HepG2 (cell line): ENCODE results near the gene TAOK3. TPM values are rescaled to one million over a fixed set of nuclear protein-coding genes. Genes with fewer than 3 reads are reported as not detected.

ENCODE experiments used
- FOXK2 ChIP-seq: fragments of 450-650 bp; IDR thresholded peaks from 2 replicates; pipeline ENCODE4 v1.6.1; 2016
- IRF2 ChIP-seq: IDR thresholded peaks from 2 replicates; pipeline ENCODE4 v1.6.1; 2018; ENCODE audit warnings: missing genetic modification reagents, missing compliant biosample characterization
- MATR3 ChIP-seq: sonication (generic); formaldehyde crosslinking; IDR thresholded peaks from 2 replicates; pipeline ENCODE4 v1.4.0; 2020; ENCODE audit warnings: missing genetic modification reagents
- NCOA1 ChIP-seq: sonication (generic); formaldehyde crosslinking; IDR thresholded peaks from 2 replicates; pipeline ENCODE4 v1.9.0; 2021; ENCODE audit warnings: missing genetic modification reagents
- REL ChIP-seq: sonication (generic); formaldehyde crosslinking; conservative IDR thresholded peaks from 2 replicates; pipeline ENCODE4 v1.8.0; 2022; ENCODE audit warnings: mild to moderate bottlenecking, missing genetic modification reagents, moderate library complexity
- SCMH1 ChIP-seq: sonication (generic); formaldehyde crosslinking; IDR thresholded peaks from 2 replicates; pipeline ENCODE4 v1.9.0; 2021; ENCODE audit warnings: missing genetic modification reagents, mild to moderate bottlenecking, borderline replicate concordance
- SP4 ChIP-seq: sonication (generic); formaldehyde crosslinking; IDR thresholded peaks from 2 replicates; pipeline ENCODE4 v1.8.1; 2023; ENCODE audit warnings: mild to moderate bottlenecking, missing genetic modification reagents
- ZNF317 ChIP-seq: sonication (generic); formaldehyde crosslinking; IDR thresholded peaks from 2 replicates; pipeline ENCODE4 v1.5.0; 2020; ENCODE audit warnings: mild to moderate bottlenecking, missing genetic modification reagents
- ZNF335 ChIP-seq: sonication (generic); formaldehyde crosslinking; IDR thresholded peaks from 2 replicates; pipeline ENCODE4 v1.4.0; 2020; ENCODE audit warnings: missing genetic modification reagents
- ZNF550 ChIP-seq: sonication (generic); formaldehyde crosslinking; IDR thresholded peaks from 2 replicates; pipeline ENCODE4 v1.4.0; 2020; ENCODE audit warnings: mild to moderate bottlenecking, missing genetic modification reagents, borderline replicate concordance
- ZNF777 ChIP-seq: sonication (generic); formaldehyde crosslinking; IDR thresholded peaks from 2 replicates; pipeline ENCODE4 v1.4.0; 2020; ENCODE audit warnings: missing genetic modification reagents
- polyA plus RNA-seq, 8 experiments: library from polyadenylated mRNA; depleted of rRNA in 3 of 8; stranded (reverse) in 7 of 8; unstranded in 1 of 8; fragments of >200 nt; fragmentation: Illumina TruSeq in 4 of 8; extraction: Trizol in 4 of 8; gene quantifications; 2 replicates each; pipeline versions ENCODE4 v1.2.1 to v1.2.3, GENCODE V29; 2011 to 2016; ENCODE audit warnings: low read depth in 4 of 8, missing spikeins in 1 of 8, mixed read lengths in 1 of 8; ENCODE audit not compliant: insufficient read depth in 1 of 8
- total RNA-seq, 5 experiments: library from RNA; depleted of rRNA; stranded (reverse); fragments of >200 nt; fragmentation: Illumina TruSeq; extraction: Trizol; gene quantifications; 2 replicates each; pipeline ENCODE4 v1.2.3, GENCODE V29; 2016; ENCODE audit warnings: low read depth in 1 of 5
- TF ChIP-seq, protein P1 (sequence below): sonication (generic); formaldehyde crosslinking; IDR thresholded peaks from 2 replicates; pipeline ENCODE4 v1.4.0; 2020; ENCODE audit warnings: mild to moderate bottlenecking, missing genetic modification reagents
- TF ChIP-seq, protein P2 (sequence below): sonication (generic); formaldehyde crosslinking; IDR thresholded peaks from 2 replicates; pipeline ENCODE4 v1.5.0; 2020; ENCODE audit warnings: mild to moderate bottlenecking, low read depth, missing genetic modification reagents, borderline replicate concordance
- TF ChIP-seq, protein P3 (sequence below): sonication (generic); formaldehyde crosslinking; conservative IDR thresholded peaks from 2 replicates; pipeline ENCODE4 v1.4.0; 2020; ENCODE audit warnings: missing genetic modification reagents
- TF ChIP-seq, protein P4 (sequence below): sonication (generic); formaldehyde crosslinking; IDR thresholded peaks from 2 replicates; pipeline ENCODE4 v1.5.1; 2020; ENCODE audit warnings: mild to moderate bottlenecking, missing genetic modification reagents, borderline replicate concordance
- TF ChIP-seq, protein P5 (sequence below): sonication (generic); formaldehyde crosslinking; IDR thresholded peaks from 2 replicates; pipeline ENCODE4 v1.4.0; 2020; ENCODE audit warnings: mild to moderate bottlenecking, missing genetic modification reagents

TAOK3 gene
- total and polyA plus RNA-seq, 2 of the 13 experiments (the other 11 are each of a cell fraction or from before 2014, with no cell fraction given), result 10.4 to 12.3 TPM

DNA sequence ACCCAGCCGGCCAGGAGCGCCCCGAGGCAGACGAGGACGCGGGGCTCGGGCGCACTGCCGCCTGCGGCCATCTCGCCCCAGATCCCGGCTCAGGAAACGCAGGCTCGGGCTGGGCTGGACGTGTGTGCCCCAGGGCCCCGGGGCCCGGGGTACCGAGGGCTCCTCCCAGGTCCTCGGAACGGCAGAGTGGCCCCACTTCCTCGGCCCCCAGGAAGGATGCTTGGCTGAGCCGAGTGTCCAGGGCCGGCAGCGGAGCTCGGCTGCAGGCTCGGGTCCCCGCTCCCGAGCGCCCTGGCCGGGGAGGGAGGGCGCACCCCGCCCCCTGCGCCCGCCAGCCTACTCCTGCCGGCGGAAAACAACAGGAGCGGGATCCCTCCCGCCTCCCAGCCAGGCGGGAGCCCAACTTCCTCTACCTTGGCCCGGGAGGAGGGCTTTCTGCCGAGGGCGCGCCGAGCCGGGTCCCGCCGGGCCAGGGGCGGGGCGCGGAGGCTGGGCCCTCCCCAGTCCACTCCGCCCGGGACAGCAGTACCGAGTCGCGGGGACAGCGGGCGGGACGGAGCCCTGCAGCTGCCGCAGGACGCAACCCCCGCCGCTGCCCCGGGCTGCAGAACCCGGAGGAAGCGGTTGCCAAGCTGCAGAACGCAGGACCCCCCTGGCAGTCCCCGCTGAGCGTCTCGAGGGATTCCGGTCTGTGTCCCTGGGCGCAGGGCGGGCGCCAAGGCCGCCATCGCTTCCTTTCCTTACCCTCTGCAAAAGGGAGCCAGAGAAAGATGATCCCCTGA is 268.9 kb downstream of the TAOK3 start, which contains the start of gene VSIG10 (continued):
- TF ChIP-seq, protein P1, sequence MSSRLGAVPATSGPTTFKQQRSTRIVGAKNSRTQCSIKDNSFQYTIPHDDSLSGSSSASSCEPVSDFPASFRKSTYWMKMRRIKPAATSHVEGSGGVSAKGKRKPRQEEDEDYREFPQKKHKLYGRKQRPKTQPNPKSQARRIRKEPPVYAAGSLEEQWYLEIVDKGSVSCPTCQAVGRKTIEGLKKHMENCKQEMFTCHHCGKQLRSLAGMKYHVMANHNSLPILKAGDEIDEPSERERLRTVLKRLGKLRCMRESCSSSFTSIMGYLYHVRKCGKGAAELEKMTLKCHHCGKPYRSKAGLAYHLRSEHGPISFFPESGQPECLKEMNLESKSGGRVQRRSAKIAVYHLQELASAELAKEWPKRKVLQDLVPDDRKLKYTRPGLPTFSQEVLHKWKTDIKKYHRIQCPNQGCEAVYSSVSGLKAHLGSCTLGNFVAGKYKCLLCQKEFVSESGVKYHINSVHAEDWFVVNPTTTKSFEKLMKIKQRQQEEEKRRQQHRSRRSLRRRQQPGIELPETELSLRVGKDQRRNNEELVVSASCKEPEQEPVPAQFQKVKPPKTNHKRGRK (CRISPR knock-in tag), result no peak
- TF ChIP-seq REL (CRISPR knock-in tag), result no peak; the same call in 1 of the 2 replicates
- no peak for TF ChIP-seq ZNF550 (CRISPR knock-in tag)
- TF ChIP-seq, protein P2, sequence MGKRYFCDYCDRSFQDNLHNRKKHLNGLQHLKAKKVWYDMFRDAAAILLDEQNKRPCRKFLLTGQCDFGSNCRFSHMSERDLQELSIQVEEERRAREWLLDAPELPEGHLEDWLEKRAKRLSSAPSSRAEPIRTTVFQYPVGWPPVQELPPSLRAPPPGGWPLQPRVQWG, result no peak
- peak; percentile 20; the same call in 1 of the 2 replicates for TF ChIP-seq IRF2
- TF ChIP-seq, protein P3, sequence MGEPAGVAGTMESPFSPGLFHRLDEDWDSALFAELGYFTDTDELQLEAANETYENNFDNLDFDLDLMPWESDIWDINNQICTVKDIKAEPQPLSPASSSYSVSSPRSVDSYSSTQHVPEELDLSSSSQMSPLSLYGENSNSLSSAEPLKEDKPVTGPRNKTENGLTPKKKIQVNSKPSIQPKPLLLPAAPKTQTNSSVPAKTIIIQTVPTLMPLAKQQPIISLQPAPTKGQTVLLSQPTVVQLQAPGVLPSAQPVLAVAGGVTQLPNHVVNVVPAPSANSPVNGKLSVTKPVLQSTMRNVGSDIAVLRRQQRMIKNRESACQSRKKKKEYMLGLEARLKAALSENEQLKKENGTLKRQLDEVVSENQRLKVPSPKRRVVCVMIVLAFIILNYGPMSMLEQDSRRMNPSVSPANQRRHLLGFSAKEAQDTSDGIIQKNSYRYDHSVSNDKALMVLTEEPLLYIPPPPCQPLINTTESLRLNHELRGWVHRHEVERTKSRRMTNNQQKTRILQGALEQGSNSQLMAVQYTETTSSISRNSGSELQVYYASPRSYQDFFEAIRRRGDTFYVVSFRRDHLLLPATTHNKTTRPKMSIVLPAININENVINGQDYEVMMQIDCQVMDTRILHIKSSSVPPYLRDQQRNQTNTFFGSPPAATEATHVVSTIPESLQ, result no peak
- no peak for TF ChIP-seq FOXK2
- TF ChIP-seq ZNF777 (CRISPR knock-in tag), result peak; percentile 74; the same call in 1 of the 2 replicates
- peak; percentile 62; the same call in 1 of the 2 replicates for TF ChIP-seq NCOA1 (CRISPR knock-in tag)
- TF ChIP-seq, protein P4, sequence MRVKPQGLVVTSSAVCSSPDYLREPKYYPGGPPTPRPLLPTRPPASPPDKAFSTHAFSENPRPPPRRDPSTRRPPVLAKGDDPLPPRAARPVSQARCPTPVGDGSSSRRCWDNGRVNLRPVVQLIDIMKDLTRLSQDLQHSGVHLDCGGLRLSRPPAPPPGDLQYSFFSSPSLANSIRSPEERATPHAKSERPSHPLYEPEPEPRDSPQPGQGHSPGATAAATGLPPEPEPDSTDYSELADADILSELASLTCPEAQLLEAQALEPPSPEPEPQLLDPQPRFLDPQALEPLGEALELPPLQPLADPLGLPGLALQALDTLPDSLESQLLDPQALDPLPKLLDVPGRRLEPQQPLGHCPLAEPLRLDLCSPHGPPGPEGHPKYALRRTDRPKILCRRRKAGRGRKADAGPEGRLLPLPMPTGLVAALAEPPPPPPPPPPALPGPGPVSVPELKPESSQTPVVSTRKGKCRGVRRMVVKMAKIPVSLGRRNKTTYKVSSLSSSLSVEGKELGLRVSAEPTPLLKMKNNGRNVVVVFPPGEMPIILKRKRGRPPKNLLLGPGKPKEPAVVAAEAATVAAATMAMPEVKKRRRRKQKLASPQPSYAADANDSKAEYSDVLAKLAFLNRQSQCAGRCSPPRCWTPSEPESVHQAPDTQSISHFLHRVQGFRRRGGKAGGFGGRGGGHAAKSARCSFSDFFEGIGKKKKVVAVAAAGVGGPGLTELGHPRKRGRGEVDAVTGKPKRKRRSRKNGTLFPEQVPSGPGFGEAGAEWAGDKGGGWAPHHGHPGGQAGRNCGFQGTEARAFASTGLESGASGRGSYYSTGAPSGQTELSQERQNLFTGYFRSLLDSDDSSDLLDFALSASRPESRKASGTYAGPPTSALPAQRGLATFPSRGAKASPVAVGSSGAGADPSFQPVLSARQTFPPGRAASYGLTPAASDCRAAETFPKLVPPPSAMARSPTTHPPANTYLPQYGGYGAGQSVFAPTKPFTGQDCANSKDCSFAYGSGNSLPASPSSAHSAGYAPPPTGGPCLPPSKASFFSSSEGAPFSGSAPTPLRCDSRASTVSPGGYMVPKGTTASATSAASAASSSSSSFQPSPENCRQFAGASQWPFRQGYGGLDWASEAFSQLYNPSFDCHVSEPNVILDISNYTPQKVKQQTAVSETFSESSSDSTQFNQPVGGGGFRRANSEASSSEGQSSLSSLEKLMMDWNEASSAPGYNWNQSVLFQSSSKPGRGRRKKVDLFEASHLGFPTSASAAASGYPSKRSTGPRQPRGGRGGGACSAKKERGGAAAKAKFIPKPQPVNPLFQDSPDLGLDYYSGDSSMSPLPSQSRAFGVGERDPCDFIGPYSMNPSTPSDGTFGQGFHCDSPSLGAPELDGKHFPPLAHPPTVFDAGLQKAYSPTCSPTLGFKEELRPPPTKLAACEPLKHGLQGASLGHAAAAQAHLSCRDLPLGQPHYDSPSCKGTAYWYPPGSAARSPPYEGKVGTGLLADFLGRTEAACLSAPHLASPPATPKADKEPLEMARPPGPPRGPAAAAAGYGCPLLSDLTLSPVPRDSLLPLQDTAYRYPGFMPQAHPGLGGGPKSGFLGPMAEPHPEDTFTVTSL (CRISPR knock-in tag), result no peak
- TF ChIP-seq, protein P5, sequence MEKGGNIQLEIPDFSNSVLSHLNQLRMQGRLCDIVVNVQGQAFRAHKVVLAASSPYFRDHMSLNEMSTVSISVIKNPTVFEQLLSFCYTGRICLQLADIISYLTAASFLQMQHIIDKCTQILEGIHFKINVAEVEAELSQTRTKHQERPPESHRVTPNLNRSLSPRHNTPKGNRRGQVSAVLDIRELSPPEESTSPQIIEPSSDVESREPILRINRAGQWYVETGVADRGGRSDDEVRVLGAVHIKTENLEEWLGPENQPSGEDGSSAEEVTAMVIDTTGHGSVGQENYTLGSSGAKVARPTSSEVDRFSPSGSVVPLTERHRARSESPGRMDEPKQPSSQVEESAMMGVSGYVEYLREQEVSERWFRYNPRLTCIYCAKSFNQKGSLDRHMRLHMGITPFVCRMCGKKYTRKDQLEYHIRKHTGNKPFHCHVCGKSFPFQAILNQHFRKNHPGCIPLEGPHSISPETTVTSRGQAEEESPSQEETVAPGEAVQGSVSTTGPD (CRISPR knock-in tag), result no peak
- no peak for TF ChIP-seq SP4
- no peak for TF ChIP-seq SCMH1 (CRISPR knock-in tag)
- no peak for TF ChIP-seq ZNF317
- TF ChIP-seq ZNF335, result no peak
- no peak for TF ChIP-seq MATR3
